Pons (tissue), 1 donor: ENCODE results near the gene TRIM24.

Source experiments
- DNase-seq: peaks from one replicate; pipeline ENCODE4 v3.0.0-alpha.2; 2016; ENCODE audit warnings: low spot score

The TRIM24 gene

DNA sequence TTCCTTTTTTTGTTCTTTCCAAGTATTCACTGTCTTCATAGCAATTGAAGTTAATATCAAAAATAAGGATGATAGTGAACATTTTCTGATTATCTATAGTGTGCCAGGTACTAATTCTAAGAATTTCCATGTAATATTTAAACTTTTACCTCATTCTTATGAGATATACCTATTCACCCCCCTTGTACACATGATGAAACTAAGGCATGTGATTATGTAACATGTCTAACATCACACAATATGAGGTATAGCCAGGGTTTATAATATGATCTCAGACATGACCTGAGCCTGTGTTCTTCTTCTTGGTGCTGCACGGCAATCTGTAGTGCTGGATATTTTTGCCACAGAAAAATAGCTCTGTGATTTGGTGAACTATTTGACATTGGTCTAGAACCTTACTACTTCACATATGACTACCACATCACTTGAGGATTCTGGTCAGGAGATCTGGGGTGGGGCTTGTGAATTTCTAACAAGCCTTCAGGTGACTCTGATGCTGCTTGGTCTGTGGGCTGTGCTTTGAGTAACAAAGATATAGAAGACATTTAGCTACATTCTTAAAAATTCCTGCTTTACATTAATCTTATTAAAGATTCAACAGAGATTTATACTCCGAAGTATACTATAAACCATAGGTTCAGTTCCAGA is 79.1 kb downstream of the TRIM24 start:
- no peak for DNase-seq

DNA sequence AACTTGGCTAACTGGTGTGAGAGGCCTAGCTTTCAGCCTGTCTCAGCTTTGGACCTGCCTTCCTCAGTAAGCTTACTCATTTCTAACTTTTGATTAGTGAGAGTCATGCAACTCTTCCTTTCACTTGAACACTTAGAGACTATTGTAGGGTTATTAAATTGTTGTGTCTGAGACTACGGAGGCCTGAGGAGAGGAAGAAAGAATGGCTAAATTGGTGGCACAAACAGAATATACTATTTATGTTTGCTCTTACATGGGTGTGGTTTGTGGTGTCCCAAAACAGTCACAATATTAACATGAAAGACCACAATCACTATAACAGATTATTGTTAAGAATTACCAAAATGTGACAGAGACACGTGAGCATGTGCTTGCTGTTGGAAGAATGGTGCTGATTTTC is 82.1 kb downstream of the TRIM24 start:
- no peak for DNase-seq

DNA sequence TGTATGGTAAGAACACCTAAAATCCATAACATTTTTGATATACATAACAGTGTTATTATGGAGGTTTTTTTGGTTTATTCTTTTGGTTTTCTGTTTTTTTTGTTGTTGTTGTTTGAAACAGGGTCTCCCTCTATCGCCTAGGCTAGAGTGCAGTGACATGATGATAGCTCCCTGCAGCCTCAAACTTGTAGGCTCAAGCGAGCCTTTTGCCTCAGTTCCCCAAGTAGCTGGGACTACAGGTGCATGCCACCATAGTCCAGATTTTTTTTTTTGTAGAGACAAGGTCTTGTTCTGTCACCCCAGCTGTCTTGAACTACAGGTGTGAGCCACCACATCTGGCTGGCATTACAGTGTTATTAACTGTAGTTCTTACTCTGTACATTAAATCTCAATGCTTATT is 83.7 kb downstream of the TRIM24 start:
- DNase-seq: no peak

DNA sequence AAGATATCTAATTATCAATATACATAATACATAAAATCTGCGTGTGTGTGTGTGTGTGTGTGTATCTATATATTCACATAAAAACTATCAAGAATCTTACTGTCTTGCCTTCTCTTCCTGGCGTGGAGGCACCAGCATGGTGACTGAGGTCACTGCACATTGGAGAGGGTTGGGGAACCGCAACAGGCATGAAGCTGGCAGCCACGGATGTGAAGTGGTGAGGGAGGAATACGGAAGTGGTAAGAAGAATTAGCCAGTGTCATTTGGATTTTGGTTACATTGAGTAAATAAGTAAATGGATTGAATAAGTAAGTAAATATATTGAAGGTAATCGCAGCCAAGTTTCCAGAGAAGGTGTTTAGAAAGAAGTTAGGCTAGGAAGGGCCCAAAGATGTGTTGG is 85.1 kb downstream of the TRIM24 start:
- no peak for DNase-seq

DNA sequence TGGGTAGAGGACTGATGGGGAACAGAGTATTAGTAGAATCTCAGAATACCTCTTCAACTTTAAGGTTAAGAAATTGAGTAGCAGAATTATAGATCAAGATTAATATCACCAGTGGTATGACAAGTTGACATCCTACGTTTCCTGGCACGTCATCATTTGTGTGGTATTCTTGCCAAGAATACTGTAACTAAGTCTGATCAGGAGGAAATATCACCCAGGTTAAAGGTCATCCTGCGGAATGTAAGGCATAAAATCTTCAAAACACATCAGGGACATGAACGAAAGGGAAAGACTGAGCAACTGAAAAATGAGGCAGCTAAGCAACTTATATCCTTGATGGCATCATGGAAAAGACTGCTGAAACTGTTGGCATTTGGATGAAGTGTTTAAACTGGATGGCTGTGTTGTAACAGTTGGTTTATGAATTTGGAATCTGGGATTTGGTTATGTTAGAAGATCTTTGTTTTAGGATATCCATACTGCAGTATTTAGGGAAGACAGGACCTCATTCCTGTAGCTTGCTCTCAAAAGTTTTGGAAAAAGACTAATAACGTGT is 86.1 kb downstream of the TRIM24 start:
- no peak for DNase-seq

DNA sequence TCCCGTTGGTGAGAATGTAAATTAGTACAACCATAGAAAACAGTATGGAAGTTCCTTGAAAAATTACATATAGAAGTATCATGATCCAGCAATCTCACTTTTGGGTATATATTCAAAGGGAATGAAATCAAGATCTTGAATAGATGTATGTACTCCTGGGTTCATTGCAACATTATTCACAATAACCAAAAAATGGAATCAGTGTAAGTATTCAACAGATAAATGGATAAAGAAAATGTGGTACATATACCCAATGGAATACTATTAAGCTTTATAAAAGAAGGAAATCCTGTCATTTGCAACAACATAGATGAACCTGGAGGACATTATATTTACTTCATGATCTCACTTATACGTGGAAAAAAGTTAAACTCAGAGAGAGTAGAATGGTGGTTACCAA is 86.8 kb downstream of the TRIM24 start:
- no peak for DNase-seq

DNA sequence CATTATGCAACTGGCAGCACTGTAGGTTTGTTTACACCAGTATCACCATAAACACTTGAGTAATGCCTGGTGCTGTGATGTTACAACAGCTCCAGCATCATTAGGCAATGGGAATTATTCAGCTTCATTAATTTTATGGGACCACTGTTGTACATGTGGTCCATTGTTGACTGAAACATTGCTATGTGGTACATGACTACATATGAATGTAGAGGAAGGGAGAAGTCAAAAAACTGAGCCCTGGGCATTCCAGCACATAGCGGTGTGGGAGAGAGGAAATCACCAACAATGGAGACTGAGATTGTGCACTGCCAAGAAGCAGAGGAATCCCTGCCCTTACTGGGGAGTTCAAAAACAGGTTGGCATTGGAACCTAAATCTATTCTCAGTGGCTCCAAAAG is 89.0 kb downstream of the TRIM24 start:
- no peak for DNase-seq

DNA sequence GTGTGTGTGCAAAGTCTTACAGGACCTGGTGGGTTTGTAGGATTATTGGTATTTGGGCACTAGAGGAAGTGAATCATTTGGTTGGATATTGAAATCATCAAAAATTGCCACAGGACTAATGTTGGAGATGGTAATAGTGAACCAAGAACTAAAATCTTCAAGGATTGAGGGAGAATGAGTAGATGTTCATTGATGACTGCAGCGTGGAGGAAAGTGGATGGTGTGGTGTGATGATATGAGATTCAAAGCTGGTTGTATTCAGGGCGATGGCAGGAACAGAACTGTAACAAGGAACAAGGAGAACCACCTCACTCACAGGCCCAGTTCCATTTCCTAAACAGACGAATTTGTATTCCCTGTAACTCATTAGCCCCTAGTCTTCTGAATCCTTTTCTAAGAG is 90.3 kb downstream of the TRIM24 start:
- no peak for DNase-seq

DNA sequence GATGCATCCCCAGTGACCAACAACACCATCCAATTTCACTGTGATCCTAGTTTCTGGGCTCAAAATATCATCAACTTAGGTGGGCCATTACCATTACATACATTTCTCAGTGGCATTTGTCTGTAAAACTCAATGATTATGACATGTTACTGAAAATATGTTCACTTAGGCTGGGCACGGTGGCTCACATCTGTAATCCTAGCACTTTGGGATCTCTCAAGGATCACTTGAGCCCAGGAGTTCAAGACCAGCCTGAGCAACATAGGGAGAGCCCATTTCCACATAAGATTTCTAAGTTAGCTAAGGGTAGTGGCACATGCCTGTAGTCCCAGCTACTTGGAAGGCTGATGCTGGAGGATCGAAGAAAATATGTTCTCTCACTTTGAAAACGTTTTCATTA is 91.0 kb downstream of the TRIM24 start:
- DNase-seq: no peak

DNA sequence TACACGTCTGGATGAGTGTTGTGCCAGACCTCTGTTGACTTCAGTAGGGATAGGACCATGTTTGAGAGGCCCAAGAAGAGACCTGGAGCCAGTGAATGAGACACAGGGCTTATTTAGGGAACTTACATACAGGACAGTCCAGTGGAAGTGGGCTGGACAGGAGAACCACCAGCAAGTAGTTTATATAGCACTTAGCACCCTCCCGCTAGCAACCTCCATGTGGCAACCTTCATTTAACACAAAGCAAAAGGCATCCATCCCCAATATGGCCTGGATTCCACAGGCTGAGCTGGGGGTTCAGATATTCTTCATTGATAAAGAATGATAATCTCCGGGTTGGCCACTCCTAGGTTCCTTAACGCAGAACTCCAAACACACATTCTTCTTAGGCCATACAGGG is 93.7 kb downstream of the TRIM24 start:
- no peak for DNase-seq

DNA sequence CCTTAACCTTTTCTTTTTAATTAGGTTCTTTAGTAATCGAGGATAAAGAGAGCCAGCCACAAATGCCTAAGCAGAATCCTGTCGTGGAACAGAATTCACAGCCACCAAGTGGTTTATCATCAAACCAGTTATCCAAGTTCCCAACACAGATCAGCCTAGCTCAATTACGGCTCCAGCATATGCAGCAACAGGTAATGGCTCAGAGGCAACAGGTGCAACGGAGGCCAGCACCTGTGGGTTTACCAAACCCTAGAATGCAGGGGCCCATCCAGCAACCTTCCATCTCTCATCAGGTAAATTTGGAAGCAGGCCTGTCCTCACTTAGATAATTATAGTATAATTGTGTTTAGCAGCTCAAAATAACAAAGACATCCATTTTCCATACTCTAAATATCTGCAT is 94.6 kb downstream of the TRIM24 start:
- DNase-seq: no peak

DNA sequence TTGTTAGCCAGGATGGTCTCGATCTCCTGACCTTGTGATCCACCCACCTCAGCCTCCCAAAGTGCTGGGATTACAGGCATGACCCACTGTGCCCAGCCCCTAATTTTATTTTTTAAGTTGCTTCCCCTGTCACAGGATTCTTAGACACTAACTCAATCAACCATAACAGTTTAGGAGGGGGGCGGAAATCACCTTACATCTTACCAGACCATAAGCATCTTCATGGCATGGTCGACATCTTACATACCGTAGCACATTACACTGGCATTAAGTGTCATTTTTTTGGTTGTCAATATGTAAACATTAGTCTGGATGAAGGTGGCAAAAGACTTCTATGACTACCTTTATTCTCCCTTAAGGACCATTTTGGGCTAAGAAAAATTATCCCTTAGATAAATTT is 95.6 kb downstream of the TRIM24 start:
- no peak for DNase-seq

DNA sequence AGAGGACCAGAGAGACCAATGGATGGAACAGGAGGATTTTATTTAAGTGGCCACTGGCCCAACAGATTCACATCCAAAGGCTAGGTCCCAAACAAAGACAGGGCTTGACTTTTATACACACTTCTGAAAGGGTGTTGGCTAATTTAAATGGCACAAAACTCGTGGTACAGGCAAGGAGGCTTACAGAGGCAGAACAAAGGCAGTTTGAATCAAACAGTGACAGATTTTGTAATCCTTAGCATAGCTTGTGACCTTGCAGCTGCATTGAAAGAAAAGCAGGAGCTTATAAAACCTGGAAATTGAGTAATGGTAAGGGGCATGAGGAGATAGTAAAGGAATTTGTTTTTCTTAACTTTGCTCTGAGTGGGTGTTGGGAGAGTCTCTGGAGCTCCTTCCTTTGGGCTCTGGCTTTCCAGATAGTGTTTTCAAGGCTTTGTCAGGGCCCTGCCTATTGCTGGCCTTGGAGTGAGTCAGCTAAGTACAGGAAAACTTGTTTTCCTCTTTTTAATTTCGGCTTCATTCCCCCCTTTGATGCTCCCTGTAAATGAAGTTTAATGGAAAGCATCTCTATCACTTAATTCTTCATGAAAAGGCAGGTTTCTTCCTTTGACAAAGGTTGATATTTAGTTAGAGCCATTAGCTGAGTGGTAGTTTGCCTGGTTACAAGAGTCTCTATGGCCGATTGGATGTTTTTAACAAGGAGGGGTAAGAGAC is 96.9 kb downstream of the TRIM24 start:
- DNase-seq: no peak

DNA sequence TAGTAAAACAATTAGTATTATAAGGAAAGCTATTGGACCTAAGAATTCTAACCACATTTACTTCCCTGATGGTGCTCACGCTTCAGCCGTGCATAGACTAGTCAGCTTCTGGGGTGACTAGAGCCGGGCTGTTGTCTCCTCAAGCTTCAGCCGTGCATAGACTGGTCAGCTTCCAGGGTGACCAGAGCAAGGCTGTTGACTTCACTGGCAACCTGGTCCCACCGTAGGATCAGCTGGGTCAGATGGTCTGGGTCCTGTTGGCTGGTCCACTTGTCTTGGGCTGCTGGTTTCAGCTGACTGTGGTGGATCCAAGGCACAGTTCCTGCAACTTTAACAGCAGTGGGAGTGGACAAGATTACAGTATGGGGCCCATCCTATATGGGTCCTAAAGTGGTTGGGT is 99.4 kb downstream of the TRIM24 start:
- DNase-seq: no peak

DNA sequence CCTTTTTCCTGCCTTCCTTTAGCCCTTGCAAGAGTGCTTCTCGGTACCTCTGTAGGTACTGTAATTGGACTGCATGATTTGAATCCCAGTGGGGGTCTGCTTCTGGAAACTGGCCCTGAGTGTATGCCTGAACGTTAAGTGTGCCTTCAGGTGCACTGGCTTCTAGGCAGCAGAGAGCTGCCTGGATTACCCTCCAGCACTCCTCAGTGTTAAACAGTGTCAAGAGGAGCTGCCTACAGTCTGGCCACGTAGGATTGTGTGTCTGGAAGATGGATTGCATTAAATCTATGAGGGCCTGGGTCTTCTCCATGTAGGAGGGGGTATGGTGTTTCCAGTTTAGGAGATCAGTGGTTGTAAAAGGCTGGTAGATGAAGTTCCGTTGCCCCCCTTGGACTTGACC is 103.7 kb downstream of the TRIM24 start:
- no peak for DNase-seq

DNA sequence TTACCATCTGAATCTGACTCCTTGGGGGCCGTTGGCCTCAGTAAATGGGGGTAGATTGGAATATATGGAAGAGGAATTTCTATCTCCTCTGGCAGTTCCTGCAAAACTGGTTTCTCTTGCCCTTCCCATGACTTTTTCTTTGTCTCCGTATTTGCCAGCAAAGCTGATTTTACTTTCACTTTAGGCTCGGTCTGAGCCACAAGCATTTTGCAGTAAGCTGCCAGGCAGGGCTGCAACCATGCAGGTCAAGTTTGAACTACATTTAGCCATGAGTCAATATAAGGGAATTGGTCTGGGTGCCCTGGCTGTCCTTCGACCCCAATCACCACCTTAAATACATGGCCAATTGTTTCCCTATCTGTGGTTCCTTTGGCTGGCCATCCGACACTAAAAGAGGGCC is 104.3 kb downstream of the TRIM24 start:
- no peak for DNase-seq

DNA sequence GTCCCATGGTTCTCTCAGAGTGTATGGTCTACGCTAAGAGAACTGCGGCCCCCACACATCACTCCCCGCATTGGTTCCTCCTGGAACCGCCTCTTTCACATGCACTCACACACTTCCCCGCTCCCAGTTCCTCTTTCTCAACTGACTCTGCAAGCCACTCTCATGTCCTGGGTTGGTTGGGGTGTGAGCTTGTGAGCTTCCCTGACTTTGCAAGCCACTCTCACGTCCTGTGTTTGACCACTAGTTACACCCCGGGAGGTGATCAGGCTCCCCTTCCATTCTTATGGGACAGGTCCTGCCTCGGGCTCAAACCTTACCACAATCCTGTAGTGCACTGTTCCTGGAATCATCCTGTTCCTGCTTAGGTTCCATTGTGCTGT is 105.0 kb downstream of the TRIM24 start:
- DNase-seq: no peak

DNA sequence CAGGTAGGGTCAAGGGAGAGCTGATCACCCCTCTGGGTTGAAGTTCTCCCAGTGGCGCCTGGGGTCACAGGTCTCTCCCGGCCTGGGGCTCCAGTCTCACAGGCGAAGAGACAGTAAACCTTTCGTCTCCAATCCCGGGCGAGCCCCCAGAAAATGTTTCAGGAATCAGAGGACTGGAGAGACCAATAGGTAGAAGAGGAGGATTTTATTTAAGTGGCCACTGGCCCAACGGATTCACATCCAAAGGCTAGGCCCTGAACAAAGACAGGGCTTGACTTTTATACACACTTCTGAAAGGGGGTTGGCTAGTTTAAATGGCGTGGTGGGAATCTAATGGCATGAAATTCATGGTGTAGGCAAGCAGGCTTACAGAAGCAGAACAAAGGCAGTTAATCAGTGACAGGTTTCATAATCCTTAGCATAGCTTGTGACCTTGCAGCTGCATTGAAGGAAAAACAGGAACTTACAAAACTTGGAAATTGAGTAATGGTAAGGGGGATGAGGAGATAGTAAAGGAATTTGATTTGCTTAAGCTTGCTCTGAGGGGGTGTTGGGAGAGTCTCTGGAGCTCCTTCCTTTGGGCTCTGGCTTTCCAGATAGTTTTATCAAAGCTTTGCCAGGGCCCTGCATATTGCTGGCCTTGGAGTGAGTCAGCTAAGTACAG is 105.5 kb downstream of the TRIM24 start:
- no peak for DNase-seq

DNA sequence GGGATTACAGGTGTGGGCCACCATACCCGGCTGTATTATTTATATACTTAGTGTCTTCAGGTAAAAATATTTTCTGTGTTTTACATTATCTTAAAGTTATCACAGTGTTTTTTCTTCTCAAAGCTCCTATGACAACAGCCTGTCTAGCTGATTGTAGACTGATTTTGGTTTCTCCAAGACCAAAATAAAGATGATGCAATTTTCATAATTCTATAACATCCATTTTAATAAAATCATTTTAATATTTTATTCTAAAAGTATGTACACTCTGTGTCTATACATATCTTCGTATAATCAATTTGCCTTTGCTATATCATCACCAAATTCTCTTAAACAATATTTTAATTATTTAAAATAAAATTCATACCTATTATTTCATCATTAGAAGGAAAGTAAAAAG is 108.6 kb downstream of the TRIM24 start:
- no peak for DNase-seq

DNA sequence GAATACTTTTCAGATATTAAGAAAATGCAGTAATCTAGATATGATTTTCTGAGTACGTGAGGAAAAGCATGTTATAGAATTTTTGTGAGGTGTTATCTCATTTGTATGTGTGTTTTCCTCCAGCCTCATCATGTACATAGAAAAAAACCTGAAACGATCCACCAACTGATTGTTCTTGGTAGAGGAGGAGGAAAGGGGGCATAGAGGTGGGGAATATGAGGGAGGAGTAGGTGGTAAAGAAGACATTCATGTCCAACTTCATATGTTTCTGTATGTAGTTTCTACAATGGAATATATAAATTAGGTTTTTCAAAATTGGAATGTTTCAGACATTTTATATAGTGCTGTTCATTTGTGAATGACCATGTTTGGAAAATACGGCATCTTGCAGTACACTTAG is 109.4 kb downstream of the TRIM24 start:
- DNase-seq: no peak

DNA sequence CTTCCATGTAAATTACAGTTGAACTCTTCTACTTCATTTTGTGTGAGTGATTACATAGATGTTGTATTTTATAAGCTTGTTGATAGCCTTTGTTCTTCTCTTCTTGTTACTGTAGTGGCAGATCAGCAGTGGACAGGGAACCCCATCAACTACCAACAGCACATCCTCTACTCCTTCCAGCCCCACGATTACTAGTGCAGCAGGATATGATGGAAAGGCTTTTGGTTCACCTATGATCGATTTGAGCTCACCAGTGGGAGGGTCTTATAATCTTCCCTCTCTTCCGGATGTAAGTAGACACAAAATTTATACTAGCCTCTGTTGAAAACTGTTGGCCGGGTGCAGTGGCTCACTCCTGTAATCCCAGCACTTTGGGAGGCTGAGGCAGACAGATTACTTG is 110.7 kb downstream of the TRIM24 start:
- DNase-seq: no peak

DNA sequence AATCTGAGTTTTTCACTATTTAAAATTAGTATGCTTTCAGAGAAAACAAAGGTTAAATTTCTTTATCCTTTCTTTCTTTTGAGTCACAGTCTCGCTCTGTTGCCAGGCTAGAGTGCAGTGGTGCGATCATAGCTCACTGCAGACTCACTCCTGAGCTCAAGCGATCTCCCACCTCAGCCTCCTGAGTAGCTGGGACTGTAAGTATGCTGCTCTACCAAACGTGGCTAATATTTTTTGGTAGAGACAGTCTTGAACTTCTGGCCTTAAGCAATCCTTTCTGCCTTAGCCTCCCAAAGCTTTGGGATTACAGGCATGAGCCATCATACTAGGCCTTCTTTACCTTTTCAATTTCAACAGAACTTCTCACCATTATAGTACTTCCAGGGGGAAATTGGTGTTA is 113.7 kb downstream of the TRIM24 start:
- no peak for DNase-seq

DNA sequence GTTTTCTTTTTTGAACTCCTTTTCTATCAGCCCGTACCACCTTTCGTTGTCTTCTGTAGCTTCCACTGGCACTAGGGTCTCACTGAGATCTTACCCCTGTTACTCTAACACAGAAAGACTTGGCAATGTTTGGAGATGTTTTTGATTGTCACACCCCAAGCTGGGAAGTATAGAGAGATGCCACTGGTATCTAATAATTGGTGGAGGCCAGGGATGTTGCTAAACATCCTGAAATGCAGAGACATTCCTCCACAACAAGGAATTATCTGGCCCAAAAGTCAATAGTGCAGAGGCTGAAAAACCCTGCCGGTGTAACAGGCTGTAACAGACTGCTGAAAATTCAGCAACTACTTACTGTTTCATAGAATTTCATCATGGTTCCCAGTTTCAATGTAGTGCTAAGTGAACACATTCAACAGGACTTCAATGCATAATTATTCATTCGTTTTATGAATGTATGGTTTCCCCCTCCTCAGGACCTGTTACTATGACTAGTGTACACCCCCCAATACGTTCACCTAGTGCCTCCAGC is 115.9 kb downstream of the TRIM24 start:
- no peak for DNase-seq
